NCI-H82 treated with DMSO at 0.1 percent for 48 hours (cell line): ENCODE data around the gene MEGF11.

Source experiments
- DNase-seq: peaks from one replicate; lab custom pipeline; 2025; ENCODE audit not compliant: unreplicated experiment; lab: John Stamatoyannopoulos, UW

MEGF11 gene

DNA sequence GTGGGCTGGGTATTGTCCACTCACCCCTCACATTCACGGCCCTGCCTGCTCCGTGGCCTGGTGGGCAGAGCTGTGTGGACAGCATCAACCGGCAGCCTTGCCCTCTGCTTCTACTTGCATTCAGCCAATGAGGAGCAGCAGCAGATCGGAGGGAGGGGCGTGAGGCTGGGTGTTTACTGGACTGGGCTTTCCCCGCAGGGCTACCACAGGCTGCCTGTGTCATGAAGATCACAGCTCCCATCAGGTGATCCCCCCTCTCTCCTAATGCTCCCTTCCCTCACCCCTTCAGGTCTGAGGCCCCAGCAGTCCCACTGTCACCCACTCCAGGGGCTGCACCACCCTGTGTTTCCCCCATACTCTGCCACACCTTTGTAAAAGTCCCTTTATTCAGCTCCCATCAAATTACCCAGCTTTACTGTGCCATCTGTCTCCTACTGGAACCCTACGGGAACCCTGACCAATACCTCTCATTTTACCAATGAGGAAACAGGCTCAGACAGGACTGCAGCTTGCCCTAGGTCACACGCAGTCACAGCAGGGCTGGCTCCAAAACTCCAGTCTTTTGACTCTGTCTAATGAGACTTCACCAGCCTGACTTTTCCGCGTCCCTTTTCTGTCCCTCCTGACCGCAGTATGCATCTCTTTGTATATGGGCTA is 81.1 kb downstream of the MEGF11 start:
- peak; percentile 22 for DNase-seq

- peak; percentile 13 for DNase-seq
These were observed 81.7 kb downstream of the MEGF11 start for GRCh38 chr15:66171841-66172240.

DNA sequence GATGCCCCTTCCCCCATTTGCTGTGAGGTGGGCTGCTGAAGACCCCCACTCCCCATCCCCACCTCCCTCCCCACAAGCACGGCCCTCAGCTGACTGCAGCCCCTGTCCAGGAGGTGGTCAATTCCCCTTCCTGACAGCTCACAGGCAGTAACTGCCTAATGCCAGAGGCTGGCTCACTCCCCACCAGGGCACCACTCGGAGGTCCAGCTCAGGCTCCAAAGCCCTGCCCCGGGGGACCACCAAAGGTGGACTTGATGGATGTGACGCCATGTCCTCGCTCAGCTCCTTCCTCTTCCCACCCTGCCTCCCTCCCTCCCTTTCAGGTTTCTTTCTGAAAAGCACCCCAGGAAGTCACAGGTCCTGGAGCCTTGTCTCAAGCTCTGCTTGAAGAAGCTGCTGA is 82.8 kb downstream of the MEGF11 start:
- no peak for DNase-seq

DNA sequence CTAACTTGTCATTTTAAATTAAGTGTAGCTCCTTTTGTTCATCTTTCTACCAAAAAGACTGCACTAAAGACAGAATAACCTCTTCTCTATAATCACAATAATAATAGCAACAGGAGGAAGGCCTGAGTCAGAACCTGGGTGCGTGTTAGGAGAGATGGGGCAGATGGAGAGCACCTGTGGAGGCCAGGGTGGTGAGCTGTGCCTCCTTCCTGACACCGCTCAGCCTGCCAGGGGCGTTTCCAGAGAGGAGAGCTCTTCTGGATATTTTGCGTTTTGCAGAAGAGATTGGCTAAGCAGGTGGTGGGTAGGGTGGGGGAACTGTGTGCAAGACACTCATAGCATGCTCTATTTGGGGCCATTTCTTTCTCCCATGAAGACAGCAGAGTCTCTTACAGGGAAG is 83.5 kb downstream of the MEGF11 start:
- DNase-seq, result no peak

- no peak for DNase-seq
These were observed 83.9 kb downstream of the MEGF11 start for GRCh38 chr15:66169625-66170024.

GRCh38 chr15:66169023-66169422 is 84.5 kb downstream of the MEGF11 start:
- peak; percentile 18 for DNase-seq

DNA sequence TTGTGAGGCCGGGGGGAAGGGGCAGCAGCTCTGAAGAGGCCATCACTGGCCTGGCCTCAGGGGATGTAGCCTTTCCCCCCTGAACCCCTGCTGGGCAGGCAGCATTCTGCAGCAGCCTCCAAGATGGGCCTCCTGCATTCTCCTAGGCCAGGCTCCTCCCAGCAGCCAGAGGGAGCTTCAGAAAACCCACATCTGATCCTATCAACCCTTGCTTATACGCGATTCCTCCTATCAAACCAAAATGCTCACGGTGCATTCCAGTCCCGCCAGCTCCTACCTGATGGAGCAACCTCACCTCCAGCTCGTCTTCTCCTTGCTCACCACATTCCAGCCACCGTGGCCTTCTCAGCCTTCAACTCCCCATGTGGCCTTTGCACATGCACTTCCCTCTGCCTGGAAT is 85.7 kb downstream of the MEGF11 start:
- no peak for DNase-seq

DNA sequence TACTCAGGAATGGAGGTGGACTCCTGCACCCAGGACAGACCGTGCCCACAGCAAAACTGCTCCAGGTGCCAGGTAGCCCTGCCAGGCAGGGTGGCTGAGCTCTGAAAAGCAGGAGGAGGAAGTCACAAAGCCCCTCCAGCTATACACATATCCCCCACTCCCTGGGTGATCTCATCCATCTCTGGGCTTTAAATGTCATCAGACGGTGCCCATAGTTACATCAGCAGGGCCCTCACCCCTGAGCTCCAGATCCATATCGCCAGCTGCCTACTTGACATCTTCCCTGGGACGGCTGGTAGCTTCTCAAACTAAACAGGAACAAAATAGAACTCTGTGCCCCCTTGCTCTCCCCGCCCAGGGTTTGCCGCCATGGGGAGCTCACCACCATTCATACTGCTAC is 87.7 kb downstream of the MEGF11 start:
- DNase-seq, result peak; percentile 11

DNA sequence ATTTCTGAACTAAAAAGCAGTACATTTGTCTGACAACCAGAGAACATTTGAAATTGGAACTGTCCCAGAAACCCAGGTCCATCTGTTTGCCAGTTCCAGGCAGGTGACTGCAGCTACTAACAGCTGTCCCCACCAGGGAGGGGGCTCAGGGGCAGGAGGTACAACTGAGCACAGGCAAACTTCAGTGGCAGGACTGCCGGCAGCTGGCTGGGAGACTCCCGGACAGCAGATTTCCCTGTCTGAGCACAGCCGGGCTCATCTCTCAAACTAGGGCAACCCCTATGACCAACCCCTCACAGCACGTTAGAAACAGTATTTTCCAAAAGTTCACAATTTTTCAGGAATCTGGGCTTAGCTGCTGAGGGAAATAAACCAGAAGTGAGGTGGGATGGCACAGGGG is 88.8 kb downstream of the MEGF11 start:
- no peak for DNase-seq

DNA sequence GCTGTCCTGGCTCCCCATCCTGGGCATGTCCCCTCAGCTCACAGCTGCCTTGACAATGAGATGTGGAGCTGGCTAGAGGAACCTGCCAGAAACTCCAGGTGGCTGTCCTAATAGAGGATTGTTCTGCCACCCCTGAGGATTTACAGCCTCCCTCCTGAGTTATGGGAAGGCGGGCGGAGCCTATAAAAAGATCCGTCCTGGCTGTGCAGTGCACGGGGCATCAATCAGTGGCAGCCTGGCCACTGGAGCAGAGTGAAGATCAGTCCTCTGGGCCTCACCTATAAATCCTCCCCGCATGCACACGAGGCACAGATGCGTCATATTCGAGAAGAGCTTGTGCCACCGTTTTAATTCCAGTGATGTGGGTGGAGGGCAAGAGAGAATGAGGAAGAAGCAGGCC is 90.0 kb downstream of the MEGF11 start:
- no peak for DNase-seq

DNA sequence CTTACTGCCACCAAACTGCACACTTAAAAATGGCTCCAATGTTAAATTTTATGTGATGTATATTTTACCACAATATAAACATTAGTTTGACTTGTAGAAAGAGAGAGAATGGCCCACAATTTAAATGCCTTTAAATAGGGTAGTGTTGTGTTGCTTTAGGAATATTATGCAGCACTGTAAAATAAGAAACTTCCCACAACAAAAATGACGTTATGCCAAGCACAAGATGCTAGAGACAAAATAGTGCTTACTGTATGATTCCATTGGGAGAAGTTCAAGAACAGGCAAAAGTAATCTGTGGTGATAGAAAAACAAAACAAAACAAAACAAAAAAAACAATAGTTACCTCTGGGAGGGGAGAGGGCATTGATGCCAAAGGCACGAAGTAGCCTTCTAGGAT is 91.3 kb downstream of the MEGF11 start:
- no peak for DNase-seq

GRCh38 chr15:66161575-66162118 is 91.9 kb downstream of the MEGF11 start:
- DNase-seq, result no peak

DNA sequence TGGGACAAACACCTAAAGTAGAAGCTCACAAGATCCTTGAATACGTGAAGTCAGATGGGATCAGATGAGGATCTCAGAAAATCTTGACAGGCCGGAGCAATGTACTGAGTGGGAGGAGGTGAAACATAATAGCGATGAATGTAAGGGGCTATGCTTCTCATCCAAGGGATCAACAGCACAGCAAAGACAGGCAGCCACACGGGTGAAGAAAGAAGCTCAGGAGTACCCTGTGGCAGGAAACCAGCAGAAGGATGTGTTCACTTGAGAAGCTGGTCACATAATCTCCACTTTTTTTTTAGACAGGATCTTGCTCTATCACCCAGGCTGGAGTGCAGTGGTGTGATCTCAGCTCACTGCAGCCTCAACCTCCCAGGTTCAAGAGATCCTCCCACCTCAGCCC is 92.4 kb downstream of the MEGF11 start:
- DNase-seq, result no peak

GRCh38 chr15:66157507-66157906 is 96.0 kb downstream of the MEGF11 start:
- DNase-seq, result no peak

DNA sequence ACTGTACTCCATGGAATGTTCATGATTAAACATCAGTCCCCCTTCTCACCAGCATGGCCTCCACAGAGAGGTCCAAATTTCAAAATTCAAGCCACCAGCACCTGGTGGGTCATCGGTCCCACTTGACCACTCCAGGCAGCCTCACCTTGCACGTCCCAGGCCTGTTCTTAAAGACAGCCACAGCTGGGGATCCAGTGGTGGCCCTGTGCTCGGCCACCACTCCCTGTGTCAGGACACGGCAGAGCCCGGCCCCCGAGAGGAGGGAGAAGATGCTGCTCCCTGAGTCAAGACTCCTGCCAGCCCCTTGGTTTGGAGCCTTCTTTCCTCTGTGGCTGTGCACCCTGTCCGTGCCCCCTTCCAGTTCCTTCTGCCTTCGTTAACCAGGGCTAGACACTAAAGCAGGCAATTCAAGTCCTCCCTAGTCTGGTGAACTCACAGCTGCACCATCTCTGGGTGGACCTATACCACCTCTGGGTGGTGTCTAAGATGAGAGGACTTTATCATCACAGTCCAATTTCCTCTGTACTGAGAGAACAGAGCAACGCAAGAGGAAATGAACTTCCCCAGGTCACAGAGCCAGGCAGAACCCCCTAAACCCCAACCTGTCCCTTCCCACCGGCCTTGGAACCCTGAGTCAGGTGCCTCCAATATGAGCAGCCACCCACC is 97.1 kb downstream of the MEGF11 start:
- DNase-seq, result no peak

- DNase-seq, result no peak
These were observed 98.5 kb downstream of the MEGF11 start for GRCh38 chr15:66155065-66155464.

- DNase-seq, result no peak
These were observed 99.0 kb downstream of the MEGF11 start for GRCh38 chr15:66154581-66154980.

DNA sequence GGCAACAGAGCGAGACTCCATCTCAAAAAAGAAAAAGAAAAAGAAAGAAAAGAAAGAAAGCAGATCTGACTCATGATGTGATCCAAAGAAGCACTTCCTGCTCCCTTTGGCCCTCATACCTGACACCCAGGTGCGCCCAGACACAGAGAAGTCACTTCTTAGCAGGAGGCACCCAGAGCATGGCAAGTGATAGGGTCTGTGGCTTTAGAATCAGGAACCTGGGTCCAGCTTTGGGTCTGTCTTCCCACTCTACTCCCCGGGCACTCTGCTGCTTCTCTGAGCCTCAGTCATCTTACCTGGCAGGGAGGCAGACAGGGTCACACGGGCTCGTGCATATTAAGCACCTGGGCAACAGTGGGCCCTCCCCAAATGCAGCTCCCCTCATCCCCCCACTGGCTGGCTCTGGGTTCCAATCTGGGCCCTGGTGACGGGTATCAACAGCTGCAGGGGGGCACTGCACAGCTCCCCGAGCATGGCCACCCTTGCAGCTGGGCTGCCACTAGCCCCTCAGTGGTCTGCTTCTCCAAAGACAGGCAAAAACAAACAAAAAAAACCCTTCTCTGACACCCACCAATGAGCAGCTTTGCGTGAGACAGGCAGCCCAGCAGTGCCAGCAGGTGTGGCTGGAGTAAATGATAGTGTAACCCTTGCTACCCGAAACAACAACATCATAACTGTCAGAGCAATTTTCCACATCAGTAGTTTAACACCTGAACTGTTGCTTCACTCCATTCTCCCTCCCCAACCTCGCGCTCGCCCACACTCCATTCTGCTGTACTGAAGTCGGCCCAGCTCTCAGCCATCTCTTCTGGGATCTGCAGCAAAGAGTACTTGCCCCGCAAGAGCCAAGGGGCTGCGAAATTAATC is 99.8 kb downstream of the MEGF11 start:
- no peak for DNase-seq

DNA sequence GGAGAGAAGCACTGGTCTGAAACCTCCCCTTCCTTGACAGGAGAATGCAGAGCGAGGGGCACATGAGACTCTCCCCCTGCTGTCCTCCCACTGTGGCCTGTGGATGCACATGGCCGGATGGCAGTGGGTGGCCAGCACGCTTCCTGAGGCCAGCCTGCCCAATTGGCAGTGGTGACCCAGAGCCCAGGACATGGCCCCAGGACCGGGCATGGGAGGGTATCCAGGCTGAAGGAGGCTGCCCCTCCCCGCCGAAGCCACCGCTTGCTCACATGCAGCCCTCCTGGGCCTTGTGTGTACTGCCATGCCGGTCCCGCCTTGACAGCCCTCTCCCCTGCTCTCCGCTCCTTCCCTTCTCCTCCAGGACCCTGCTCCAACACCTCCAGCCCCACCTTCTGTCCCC is 100.9 kb downstream of the MEGF11 start:
- DNase-seq, result no peak

GRCh38 chr15:66151809-66152208 is 101.7 kb downstream of the MEGF11 start:
- DNase-seq, result no peak

DNA sequence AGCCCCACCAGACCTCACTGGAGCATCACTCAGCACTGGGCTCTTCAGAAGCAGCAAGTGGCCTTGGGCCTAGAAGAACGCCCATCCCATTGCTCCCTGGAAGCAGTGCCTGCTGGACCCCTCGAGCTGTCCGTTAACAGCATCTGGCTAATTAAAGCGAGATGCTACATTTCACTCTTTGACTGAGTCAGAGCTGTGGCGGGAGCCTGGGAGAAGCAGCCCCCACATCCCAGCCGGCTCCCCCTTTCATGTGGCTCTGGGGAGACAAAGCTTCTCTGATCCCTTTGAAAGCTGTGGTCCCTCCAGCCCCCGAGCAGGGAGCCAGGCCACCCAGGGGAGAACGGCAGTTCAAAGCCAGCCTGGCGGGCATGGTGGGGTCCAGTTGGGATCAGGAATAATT is 103.7 kb downstream of the MEGF11 start:
- DNase-seq, result no peak

DNA sequence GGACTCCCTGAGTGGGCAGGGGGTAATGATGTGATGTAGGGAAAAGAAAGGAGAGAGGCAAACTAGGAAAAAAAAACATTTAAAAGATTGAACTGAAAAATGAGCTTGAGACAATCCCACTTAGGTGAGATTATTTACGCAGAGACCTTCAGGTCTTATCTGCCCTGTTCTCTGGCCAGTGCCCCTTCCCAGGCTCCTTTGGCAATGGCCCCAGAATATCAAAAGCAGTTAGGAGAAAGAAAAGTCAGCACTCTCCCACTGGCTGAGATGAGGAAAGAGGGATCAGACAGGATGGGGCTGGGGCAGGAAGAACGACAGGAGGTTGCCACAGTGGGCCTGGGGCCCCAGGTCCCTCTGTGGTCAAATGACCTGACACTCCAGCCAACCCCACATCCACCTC is 105.4 kb downstream of the MEGF11 start:
- no peak for DNase-seq
